Uterus (tissue), 4 donors: Measurements from ENCODE around the gene TP53I13. TPM values are rescaled to one million over a fixed set of nuclear protein-coding genes. Genes with fewer than 3 reads are reported as not detected.

Source experiments
- DNase-seq, 2 donors: peaks; one replicate each; pipeline ENCODE4 v3.0.0-alpha.2; 2019 to 2020
- H3K27ac ChIP-seq, 2 donors: fragments of 200-600 bp; sonication (generic); 1 replicate in 1 of 2; 2 replicates in 1 of 2; pipeline ENCODE4 v1.5.1; 2016 to 2018
- H3K27me3 ChIP-seq, 2 donors: fragments of 200-600 bp; sonication (generic); one replicate each; pipeline ENCODE4 v1.5.1; 2018 to 2019; ENCODE audit warnings: control low read depth in 1 of 2
- H3K36me3 ChIP-seq, 2 donors: fragments of 200-600 bp; sonication (generic); one replicate each; pipeline ENCODE4 v1.5.1; 2019; ENCODE audit warnings: control low read depth in 1 of 2
- H3K4me1 ChIP-seq, 2 donors: fragments of 200-600 bp; sonication (generic); one replicate each; pipeline ENCODE4 v1.5.1; 2018 to 2019; ENCODE audit warnings: control low read depth in 1 of 2
- H3K4me3 ChIP-seq, 2 donors: fragments of 200-600 bp; sonication (generic); 1 replicate in 1 of 2; 2 replicates in 1 of 2; pipeline ENCODE4 v1.5.1; 2018 to 2019; ENCODE audit warnings: mild to moderate bottlenecking in 1 of 2
- H3K9me3 ChIP-seq, 2 donors: fragments of 200-600 bp; sonication (generic); one replicate each; pipeline ENCODE4 v1.5.1; 2019; ENCODE audit warnings: control low read depth in 1 of 2
- CTCF ChIP-seq, 4 experiments: fragments of 200-600 bp in 2 of 4; fragments of 450-650 bp in 2 of 4; sonication (generic) in 2 of 4; IDR thresholded peaks; one replicate each; pipeline ENCODE4 v1.5.1; 2016 to 2019; ENCODE audit warnings: antibody characterized with exemption in 4 of 4, mild to moderate bottlenecking in 2 of 4, moderate library complexity in 1 of 4
- POLR2A ChIP-seq, 2 donors: fragments of 450-650 bp; IDR thresholded peaks; one replicate each; pipeline ENCODE4 v1.6.1; 2016; ENCODE audit warnings: antibody characterized with exemption in 2 of 2, mild to moderate bottlenecking in 1 of 2, moderate library complexity in 1 of 2
- intact Hi-C: fragments of 100-400 bp; cut with DNase I; formaldehyde crosslinking; loops from one replicate; pipeline ENCODE4 v1.15.1; 2023; ENCODE audit warnings: low total_unique reads
- total RNA-seq, 4 donors: library from RNA; depleted of rRNA in 3 of 4; stranded (reverse); fragments of >200 nt in 3 of 4; gene quantifications; one replicate each; pipeline versions ENCODE4 v1.1.0 to v1.2.4, GENCODE V29; 2014 to 2023
- donor health status: DM: yes; HTN: yes; CAD: no.

Gene TP53I13
- total RNA-seq, 4 donors from 2014 or later = 35.6 to 50.3 (median 45.1) TPM

DNA sequence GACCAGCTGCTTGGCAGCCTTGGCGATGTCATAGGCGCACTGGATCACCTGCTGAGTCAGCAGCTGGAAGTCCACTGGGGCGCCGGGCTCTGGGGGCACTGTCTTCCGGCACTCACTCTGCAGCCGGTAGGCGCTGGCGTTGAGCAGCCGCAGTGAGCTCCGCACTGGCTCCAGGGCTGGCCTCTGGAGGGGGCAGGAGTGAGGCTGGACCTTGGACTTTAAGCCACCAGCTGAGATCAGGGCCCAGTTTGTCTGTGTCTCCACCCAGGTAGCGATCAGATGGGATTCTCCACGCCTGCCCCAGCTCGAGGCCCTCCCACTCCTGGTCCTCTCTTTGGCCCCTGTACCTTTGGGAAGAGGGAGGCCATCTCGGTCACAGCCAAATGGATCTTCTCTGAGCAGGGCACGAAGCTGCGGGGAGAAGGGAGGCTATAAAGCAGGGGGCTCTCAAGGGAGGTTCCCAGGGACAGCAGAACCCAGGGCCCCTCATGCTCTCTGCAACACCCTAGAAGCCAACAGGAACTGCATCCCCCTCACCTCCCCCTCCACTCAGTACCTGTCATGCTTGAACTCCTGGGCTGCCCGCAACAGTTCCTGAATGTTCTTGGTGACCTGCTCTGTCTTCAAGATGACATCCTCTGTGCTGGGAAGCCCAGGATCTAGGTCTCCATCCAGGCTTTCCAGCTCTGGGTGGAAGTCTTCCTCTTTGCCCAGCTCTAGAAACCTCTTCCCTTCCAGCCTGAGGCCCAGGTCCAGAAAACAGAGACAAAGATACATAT lies 6.4 kb downstream of the TP53I13 start:
- Histone ChIP-seq H3K36me3 (no peaks in the 10 kb centered on the region), H3K4me3 (no peak overlapping the region), H3K27ac (no peak overlapping the region), H3K9me3 (no peaks in the 10 kb centered on the region), H3K4me1 (peaks cover 7 to 23% of the 10 kb centered on the region in 2 donors), H3K27me3 (no peaks in the 10 kb centered on the region)
- TF ChIP-seq CTCF (IDR thresholded peaks at IDR 0.05) = no peak
- no peak for TF ChIP-seq POLR2A (IDR thresholded peaks at IDR 0.05)
- intact Hi-C loops = no loop called here
- no peak for DNase-seq

- Histone ChIP-seq H3K4me3 (no peak overlapping the region), H3K36me3 (no peaks in the 10 kb centered on the region), H3K9me3 (no peaks in the 10 kb centered on the region), H3K4me1 (peaks cover 7 to 23% of the 10 kb centered on the region in 2 donors), H3K27ac (no peak overlapping the region), H3K27me3 (no peaks in the 10 kb centered on the region)
- intact Hi-C loops = no loop called here
- no peak for TF ChIP-seq CTCF (IDR thresholded peaks at IDR 0.05)
- TF ChIP-seq POLR2A (IDR thresholded peaks at IDR 0.05) = no peak
- no peak for DNase-seq
Observed at GRCh38 chr17:29575511-29576213, 7.2 kb downstream of the TP53I13 start.

DNA sequence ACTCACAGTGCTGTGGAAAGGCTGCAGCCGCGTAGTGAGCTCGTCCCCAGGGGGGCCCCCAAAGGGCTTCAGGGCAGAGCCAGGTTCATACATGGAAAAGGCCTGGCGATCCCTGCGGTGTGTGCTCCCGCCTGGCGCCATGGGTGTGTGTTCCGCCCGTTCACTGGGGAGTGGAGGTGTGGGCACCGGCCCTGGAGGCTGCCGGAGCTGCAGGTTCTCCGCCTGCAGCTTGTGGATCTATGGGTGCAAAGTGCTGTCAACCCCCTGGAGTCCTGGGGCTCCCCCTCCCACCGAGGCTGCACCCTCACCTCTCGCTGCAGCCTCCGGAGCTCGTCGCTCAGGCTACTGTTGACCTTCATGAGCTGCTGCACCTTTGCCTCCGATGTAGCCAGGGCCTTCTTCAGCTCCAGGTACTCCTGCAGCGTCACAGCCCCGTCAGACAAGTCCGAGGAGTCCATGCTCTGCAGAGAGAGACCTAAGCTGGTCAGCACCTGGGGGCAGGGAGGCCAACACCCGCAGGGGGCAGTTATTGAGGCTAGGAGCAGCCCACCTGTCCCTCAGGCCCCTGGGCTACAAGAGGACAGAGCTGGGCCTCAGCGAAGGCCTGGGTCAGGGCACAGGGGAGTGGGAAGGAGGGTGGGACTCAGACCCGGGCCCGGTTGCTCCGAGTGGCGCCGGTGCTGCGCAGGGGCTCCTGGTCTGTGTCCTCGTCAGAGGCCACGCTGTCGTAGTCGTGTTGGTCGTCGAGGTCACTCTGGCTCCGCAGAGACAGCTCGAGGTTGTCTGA lies 7.9 kb downstream of the TP53I13 start:
- H3K4me3 ChIP-seq = no peak overlapping the region
- no peaks in the 10 kb centered on the region for H3K9me3 ChIP-seq
- no peak for TF ChIP-seq POLR2A (IDR thresholded peaks at IDR 0.05)
- TF ChIP-seq CTCF (IDR thresholded peaks at IDR 0.05) = no peak
- H3K27me3 ChIP-seq = no peaks in the 10 kb centered on the region
- DNase-seq = peak in 1 of 2 donors; percentile 17
- no peaks in the 10 kb centered on the region for H3K36me3 ChIP-seq
- H3K27ac ChIP-seq = no peak overlapping the region
- intact Hi-C loops = no loop called here
- peaks cover 7 to 23% of the 10 kb centered on the region in 2 donors for H3K4me1 ChIP-seq

DNA sequence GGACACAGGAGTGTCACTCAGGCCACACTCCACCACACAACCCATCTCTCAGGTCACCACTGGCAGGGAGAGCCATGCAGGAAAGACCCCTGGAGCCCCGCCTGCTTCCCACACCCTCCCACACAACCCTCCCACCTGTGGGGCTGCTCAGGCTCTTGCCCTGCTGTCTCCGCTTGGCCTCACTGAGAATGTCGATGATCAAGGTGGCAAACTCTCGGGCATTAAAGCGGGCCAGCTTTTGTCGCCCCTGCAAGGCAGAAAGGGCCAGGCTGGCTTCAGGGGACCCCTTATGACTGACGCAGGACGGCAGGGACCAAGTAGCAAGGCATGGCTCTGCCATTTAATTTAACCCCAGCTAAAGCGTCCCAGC lies 8.5 kb downstream of the TP53I13 start:
- H3K4me1 ChIP-seq = peaks cover 5 to 23% of the 10 kb centered on the region in 2 donors
- H3K9me3 ChIP-seq = no peaks in the 10 kb centered on the region
- DNase-seq = no peak
- H3K27ac ChIP-seq = peak overlapping the region; percentile 49 to 63
- no peak for TF ChIP-seq POLR2A (IDR thresholded peaks at IDR 0.05)
- no peak for TF ChIP-seq CTCF (IDR thresholded peaks at IDR 0.05)
- intact Hi-C loops = no loop called here
- no peaks in the 10 kb centered on the region for H3K27me3 ChIP-seq
- no peak overlapping the region for H3K4me3 ChIP-seq
- H3K36me3 ChIP-seq = no peaks in the 10 kb centered on the region
